K562 (cell line): ENCODE results near the gene CSPG5. TPM values are rescaled to one million over a fixed set of nuclear protein-coding genes. Genes with fewer than 3 reads are reported as not detected.
A peak's percentile ranks its signal among the peaks of the same experiment; 100 is the strongest.

Experiments used
- ARID4B ChIP-seq: sonication (generic); formaldehyde crosslinking; IDR thresholded peaks from 2 replicates; pipeline ENCODE4 v1.8.0; 2022; ENCODE audit warnings: mild to moderate bottlenecking, missing genetic modification reagents
- CREM ChIP-seq: IDR thresholded peaks from 2 replicates; pipeline ENCODE4 v1.6.1; 2014; ENCODE audit warnings: antibody characterized with exemption, low read depth
- ILF3 ChIP-seq: fragments of 450-650 bp; IDR thresholded peaks from 2 replicates; pipeline ENCODE4 v1.6.1; 2018; ENCODE audit warnings: antibody characterized with exemption, mild to moderate bottlenecking, moderate library complexity, borderline replicate concordance
- KLF13 ChIP-seq: fragments of 450-650 bp; IDR thresholded peaks from 2 replicates; pipeline ENCODE4 v1.6.1; 2016; ENCODE audit warnings: missing genetic modification characterization, low read depth, mild to moderate bottlenecking, missing compliant biosample characterization, moderate library complexity, borderline replicate concordance
- MXD1 ChIP-seq: fragments of 250-450 bp; sonication (Bioruptor Pico); IDR thresholded peaks from 2 replicates; pipeline ENCODE4 v1.8.0; 2021; ENCODE audit warnings: borderline replicate concordance, mild to moderate bottlenecking, moderate library complexity; ENCODE audit not compliant: poor library complexity, severe bottlenecking
- NFIX ChIP-seq: fragments of 250-450 bp; sonication (Bioruptor Pico); IDR thresholded peaks from 2 replicates; pipeline ENCODE4 v1.4.0; 2020; ENCODE audit warnings: low read depth, mild to moderate bottlenecking, moderate library complexity
- NFXL1 ChIP-seq: fragments of 450-650 bp; formaldehyde crosslinking; IDR thresholded peaks from 2 replicates; pipeline ENCODE4 v1.4.0; 2021; ENCODE audit warnings: mild to moderate bottlenecking
- POLR2G ChIP-seq: fragments of 200-400 bp; formaldehyde crosslinking; IDR thresholded peaks from 2 replicates; pipeline ENCODE4 v1.6.1; 2017; ENCODE audit warnings: low read depth, mild to moderate bottlenecking, antibody characterized with exemption, low read length, moderate library complexity
- SRSF9 ChIP-seq: fragments of 200-400 bp; formaldehyde crosslinking; IDR thresholded peaks from 2 replicates; pipeline ENCODE4 v1.6.1; 2017; ENCODE audit warnings: low read depth, low read length, borderline replicate concordance
- TRIM25 ChIP-seq: fragments of 450-650 bp; IDR thresholded peaks from 2 replicates; pipeline ENCODE4 v1.7.0; 2016; ENCODE audit warnings: borderline replicate concordance
- YBX1 ChIP-seq: fragments of 450-650 bp; IDR thresholded peaks from 2 replicates; pipeline ENCODE4 v1.7.1; 2016; ENCODE audit warnings: mild to moderate bottlenecking
- ZBTB33 ChIP-seq: sonication (generic); formaldehyde crosslinking; IDR thresholded peaks from 2 replicates; pipeline ENCODE4 v1.8.1; 2023; ENCODE audit warnings: mild to moderate bottlenecking, missing genetic modification reagents
- ZNF507 ChIP-seq: conservative IDR thresholded peaks from 2 replicates; pipeline ENCODE4 v1.6.1; 2017; ENCODE audit warnings: missing genetic modification characterization, missing compliant biosample characterization
- ZNF696 ChIP-seq: fragments of 250-450 bp; sonication (Bioruptor Pico); conservative IDR thresholded peaks from 2 replicates; pipeline ENCODE4 v1.4.0; 2020; ENCODE audit warnings: mild to moderate bottlenecking, moderate library complexity
- ZNF699 ChIP-seq: fragments of 250-450 bp; sonication (Bioruptor Pico); IDR thresholded peaks from 2 replicates; pipeline ENCODE4 v1.8.0; 2021; ENCODE audit warnings: mild to moderate bottlenecking, moderate library complexity; ENCODE audit not compliant: insufficient replicate concordance
- polyA plus RNA-seq, 8 experiments: library from polyadenylated mRNA; depleted of rRNA in 4 of 8; stranded (reverse) in 5 of 8; unstranded in 3 of 8; fragments of >200 nt; fragmentation: Nextera tagmentation in 2 of 8; fragmentation: Illumina TruSeq in 1 of 8; extraction: Ambion mirVana in 2 of 8; extraction: Trizol in 1 of 8; gene quantifications; 2 replicates each; pipeline versions ENCODE4 v1.2.1 to v1.2.3, GENCODE V29; 2011 to 2014; ENCODE audit warnings: inconsistent platforms in 1 of 8, missing spikeins in 1 of 8
- total RNA-seq, 7 experiments: library from RNA; depleted of rRNA in 6 of 7; stranded (reverse); fragments of >200 nt in 6 of 7; fragmentation: Illumina TruSeq in 2 of 7; extraction: Trizol in 2 of 7; gene quantifications; 2 replicates each; pipeline versions ENCODE4 v1.2.1 to v1.2.3, GENCODE V29; 2011 to 2021; ENCODE audit warnings: low replicate concordance in 1 of 7
- TF ChIP-seq, protein P1 (sequence below): sonication (generic); formaldehyde crosslinking; IDR thresholded peaks from 2 replicates; pipeline ENCODE4 v1.8.1; 2022; ENCODE audit warnings: missing genetic modification reagents

The CSPG5 gene
- total and polyA plus RNA-seq, 9 of the 15 experiments (the other 6 are each of a cell fraction or from before 2014, with no cell fraction given) = 0.06 to 3.3 (median 2.4) TPM

GRCh38 chr3:47513125-47513929 is 65.3 kb downstream of the CSPG5 start, which contains the start of gene ELP6 (continued):
- no peak for TF ChIP-seq ZNF699 (CRISPR knock-in tag)
- TF ChIP-seq SRSF9 = no peak
- no peak for TF ChIP-seq NFIX (CRISPR knock-in tag)
- TF ChIP-seq CREM = peak; percentile 94
- TF ChIP-seq KLF13 = peak; percentile 90
- TF ChIP-seq ILF3 = no peak
- TF ChIP-seq MXD1 (CRISPR knock-in tag) = no peak
- TF ChIP-seq ARID4B (CRISPR knock-in tag) = peak; percentile 78; the same call in 1 of the 2 replicates
- peak; percentile 91 for TF ChIP-seq POLR2G
- no peak for TF ChIP-seq YBX1
- TF ChIP-seq TRIM25 = no peak
- TF ChIP-seq ZBTB33 = peak; percentile 85
- TF ChIP-seq ZNF696 (CRISPR knock-in tag) = no peak
- TF ChIP-seq ZNF507 (tag) = no peak
- no peak for TF ChIP-seq NFXL1
- TF ChIP-seq, protein P1, sequence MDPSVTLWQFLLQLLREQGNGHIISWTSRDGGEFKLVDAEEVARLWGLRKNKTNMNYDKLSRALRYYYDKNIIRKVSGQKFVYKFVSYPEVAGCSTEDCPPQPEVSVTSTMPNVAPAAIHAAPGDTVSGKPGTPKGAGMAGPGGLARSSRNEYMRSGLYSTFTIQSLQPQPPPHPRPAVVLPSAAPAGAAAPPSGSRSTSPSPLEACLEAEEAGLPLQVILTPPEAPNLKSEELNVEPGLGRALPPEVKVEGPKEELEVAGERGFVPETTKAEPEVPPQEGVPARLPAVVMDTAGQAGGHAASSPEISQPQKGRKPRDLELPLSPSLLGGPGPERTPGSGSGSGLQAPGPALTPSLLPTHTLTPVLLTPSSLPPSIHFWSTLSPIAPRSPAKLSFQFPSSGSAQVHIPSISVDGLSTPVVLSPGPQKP (CRISPR knock-in tag) = no peak
